ENCODE measurements around the gene SMAP1.
"Not testable (repeated sequence)": the region's sequence is repeated elsewhere in the genome, so short reads cannot be mapped to it uniquely, and the experiment has no call there.

SMAP1 gene

GRCh38 chr6:70706491-70707123, 38.9 kb downstream of the SMAP1 start:
- H3K4me1 Mint-ChIP-seq, result peaks cover 49% of the 10 kb centered on the region
- H3K27ac Mint-ChIP-seq, result no peak overlapping the region
- H3K4me3 Mint-ChIP-seq, result no peak overlapping the region
- H3K36me3 Mint-ChIP-seq, result no peaks in the 10 kb centered on the region
- no peak for DNase-seq (ENCODE audit: low spot score in 2 of 2)
- H3K9me3 Mint-ChIP-seq, result no peaks in the 10 kb centered on the region
- no peak for ATAC-seq

DNA sequence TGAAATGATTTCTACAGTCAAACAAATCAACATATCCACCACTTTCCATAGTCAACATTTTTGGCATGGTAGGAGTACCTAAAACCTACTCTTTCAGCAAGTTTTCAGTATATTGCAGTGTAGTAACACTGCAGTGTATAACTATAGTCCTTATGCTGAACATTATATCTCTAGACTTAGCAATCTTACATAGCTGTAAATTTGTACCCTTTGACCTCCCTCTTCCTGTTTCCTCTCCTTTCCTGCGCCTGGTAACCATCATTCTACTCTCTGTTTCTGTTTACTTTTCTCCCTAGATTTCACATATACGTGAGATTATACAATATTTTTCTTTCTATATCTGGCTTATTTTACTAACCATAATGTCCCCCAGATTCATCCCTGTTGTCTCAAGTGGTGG, 40.2 kb downstream of the SMAP1 start:
- H3K4me3 Mint-ChIP-seq, result no peak overlapping the region
- ATAC-seq (no peak), DNase-seq (ENCODE audit: low spot score in 2 of 2) (no peak)
- no peaks in the 10 kb centered on the region for H3K36me3 Mint-ChIP-seq
- H3K4me1 Mint-ChIP-seq, result peaks cover 46% of the 10 kb centered on the region
- H3K9me3 Mint-ChIP-seq, result no peaks in the 10 kb centered on the region
- peak overlapping the region; percentile 15 for H3K27ac Mint-ChIP-seq

GRCh38 chr6:70708448-70708847, 40.8 kb downstream of the SMAP1 start:
- Mint-ChIP-seq H3K4me1 (peaks cover 51% of the 10 kb centered on the region), H3K36me3 (no peaks in the 10 kb centered on the region), H3K4me3 (no peak overlapping the region), H3K9me3 (no peaks in the 10 kb centered on the region), H3K27ac (peak overlapping the region; percentile 15)
- ATAC-seq (peak; percentile 87), DNase-seq (ENCODE audit: low spot score in 2 of 2) (no peak)

- H3K36me3 Mint-ChIP-seq, result no peaks in the 10 kb centered on the region
- no peak overlapping the region for H3K4me3 Mint-ChIP-seq
- H3K9me3 Mint-ChIP-seq, result peaks cover 6% of the 10 kb centered on the region
- peak; percentile 60 for ATAC-seq
- no peak for DNase-seq (ENCODE audit: low spot score in 2 of 2)
- peaks cover 53% of the 10 kb centered on the region for H3K4me1 Mint-ChIP-seq
- H3K27ac Mint-ChIP-seq, result no peak overlapping the region
Observed at GRCh38 chr6:70709826-70710225, 42.1 kb downstream of the SMAP1 start.

- Mint-ChIP-seq H3K4me3 (no peak overlapping the region), H3K9me3 (peaks cover 6% of the 10 kb centered on the region), H3K36me3 (no peaks in the 10 kb centered on the region), H3K27ac (no peak overlapping the region), H3K4me1 (peaks cover 55% of the 10 kb centered on the region)
- DNase-seq (ENCODE audit: low spot score in 2 of 2) (no peak), ATAC-seq (no peak)
Observed at GRCh38 chr6:70714716-70715257, 47.1 kb downstream of the SMAP1 start.

DNA sequence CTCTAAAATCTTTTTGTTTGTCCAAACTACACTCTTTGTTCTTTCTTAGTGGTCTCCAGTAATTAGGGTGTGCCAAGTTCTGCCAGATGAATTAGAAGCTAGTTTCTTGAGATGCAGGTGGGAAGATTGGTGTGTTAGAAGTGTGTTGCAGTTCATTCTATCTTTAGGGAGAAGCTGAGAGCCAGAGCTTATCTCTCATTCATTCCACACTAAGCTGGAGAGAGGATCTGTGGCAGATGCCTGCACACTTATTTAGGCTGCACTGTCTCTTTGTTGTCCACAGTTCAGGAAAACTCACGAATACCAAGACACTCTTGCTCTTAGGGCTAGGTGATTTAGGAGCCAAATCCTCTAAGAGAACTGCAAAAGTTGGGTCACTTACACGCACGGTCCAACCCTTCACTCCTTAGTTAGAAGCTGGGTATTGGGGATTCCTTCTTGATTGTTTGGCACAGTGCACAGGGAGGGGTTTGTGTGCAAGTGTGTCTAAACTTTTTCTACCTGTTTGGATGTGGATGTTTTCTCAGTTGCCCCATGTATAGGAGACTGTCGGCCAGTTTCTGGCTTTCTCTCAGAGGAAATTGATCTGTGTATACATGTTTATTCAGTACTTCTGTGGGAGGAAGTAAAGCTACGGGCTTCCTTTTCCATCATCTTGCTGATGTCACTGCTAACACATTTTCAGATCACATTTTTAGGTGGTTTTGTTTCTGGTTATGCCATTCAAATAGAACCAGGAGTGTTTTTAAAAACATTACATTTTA, 49.5 kb downstream of the SMAP1 start:
- DNase-seq (ENCODE audit: low spot score in 2 of 2) (no peak), ATAC-seq (peak; percentile 95)
- peak overlapping the region; percentile 84 for H3K27ac Mint-ChIP-seq
- no peaks in the 10 kb centered on the region for H3K36me3 Mint-ChIP-seq
- H3K4me1 Mint-ChIP-seq, result peaks cover 72% of the 10 kb centered on the region
- peak overlapping the region; percentile 26 for H3K4me3 Mint-ChIP-seq
- peaks cover 6% of the 10 kb centered on the region for H3K9me3 Mint-ChIP-seq

GRCh38 chr6:70724524-70724923, 56.8 kb downstream of the SMAP1 start:
- peak; percentile 48 for ATAC-seq
- no peaks in the 10 kb centered on the region for H3K36me3 Mint-ChIP-seq
- peaks cover 59% of the 10 kb centered on the region for H3K4me1 Mint-ChIP-seq
- no peak overlapping the region for H3K27ac Mint-ChIP-seq
- H3K9me3 Mint-ChIP-seq, result no peaks in the 10 kb centered on the region
- H3K4me3 Mint-ChIP-seq, result no peak overlapping the region
- no peak for DNase-seq (ENCODE audit: low spot score in 2 of 2)

DNA sequence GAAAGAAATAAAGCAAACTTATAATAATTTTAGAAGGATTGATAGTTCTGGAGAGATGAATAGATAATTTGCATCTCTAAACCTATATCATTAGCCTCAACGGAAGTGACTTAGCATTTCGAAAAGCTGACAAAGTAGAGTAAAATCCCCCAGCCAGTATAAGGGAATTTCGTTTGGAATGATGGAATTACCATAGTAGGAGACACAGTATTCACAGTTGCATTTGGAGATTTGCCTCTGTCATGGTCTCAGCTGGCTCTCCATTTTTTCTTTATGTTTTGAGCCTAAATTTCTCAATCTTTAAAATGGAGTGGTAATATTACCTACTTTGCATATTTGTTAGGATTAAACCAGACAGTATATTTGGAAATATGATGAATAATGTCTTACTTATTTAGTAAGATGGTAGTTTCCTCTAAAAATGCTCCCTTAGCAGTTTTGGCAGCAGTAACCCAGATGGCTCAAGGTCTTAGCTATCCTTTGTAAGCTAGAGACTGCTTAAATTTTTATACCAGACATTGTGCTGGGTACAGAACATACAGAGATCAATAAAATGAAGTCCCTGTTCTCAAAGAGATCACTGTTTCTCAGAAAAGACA, 58.2 kb downstream of the SMAP1 start:
- no peak overlapping the region for H3K27ac Mint-ChIP-seq
- no peak for DNase-seq (ENCODE audit: low spot score in 2 of 2)

DNA sequence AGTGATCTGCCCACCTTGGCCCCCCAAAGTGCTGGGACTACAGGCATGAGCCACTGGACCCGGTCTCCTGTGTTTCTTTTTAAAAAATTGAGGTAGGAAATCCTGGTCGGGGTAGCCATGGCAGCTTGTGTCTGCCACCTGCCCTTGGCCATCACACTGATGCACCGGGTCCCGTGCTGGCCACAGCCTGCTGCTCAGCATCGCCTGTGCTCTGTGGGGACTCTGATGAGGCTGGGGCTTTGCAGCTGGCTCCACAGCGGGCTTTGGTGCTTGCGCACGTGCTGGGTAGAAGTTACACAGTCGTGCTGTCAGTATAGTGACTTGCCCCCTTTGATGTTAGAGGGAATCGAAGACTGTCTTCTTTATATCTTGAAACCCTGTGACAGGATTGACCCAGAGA, 66.7 kb downstream of the SMAP1 start:
- H3K36me3 Mint-ChIP-seq, result peaks cover 31% of the 10 kb centered on the region
- H3K4me3 Mint-ChIP-seq, result no peak overlapping the region
- H3K9me3 Mint-ChIP-seq, result no peaks in the 10 kb centered on the region
- DNase-seq (ENCODE audit: low spot score in 2 of 2), result no peak
- H3K27ac Mint-ChIP-seq, result no peak overlapping the region
- ATAC-seq, result no peak
- peaks cover 13% of the 10 kb centered on the region for H3K4me1 Mint-ChIP-seq

More for the DNA sequence above, 58.2 kb downstream of the SMAP1 start:
- Mint-ChIP-seq H3K9me3 (no peaks in the 10 kb centered on the region), H3K4me1 (peaks cover 49% of the 10 kb centered on the region), H3K4me3 (no peak overlapping the region), H3K36me3 (no peaks in the 10 kb centered on the region)
- ATAC-seq, result no peak

- Mint-ChIP-seq H3K9me3 (peaks cover 2% of the 10 kb centered on the region), H3K36me3 (peaks cover 31% of the 10 kb centered on the region), H3K4me1 (peaks cover 7% of the 10 kb centered on the region), H3K27ac (no peak overlapping the region), H3K4me3 (no peak overlapping the region)
- ATAC-seq, result no peak
- DNase-seq (ENCODE audit: low spot score in 2 of 2), result no peak
Observed at GRCh38 chr6:70734979-70735378, 67.3 kb downstream of the SMAP1 start.

GRCh38 chr6:70735513-70735912, 67.8 kb downstream of the SMAP1 start:
- Mint-ChIP-seq H3K9me3 (peaks cover 2% of the 10 kb centered on the region), H3K4me3 (no peak overlapping the region), H3K27ac (no peak overlapping the region), H3K4me1 (peaks cover 12% of the 10 kb centered on the region), H3K36me3 (peaks cover 37% of the 10 kb centered on the region)
- ATAC-seq (no peak), DNase-seq (ENCODE audit: low spot score in 2 of 2) (no peak)

DNA sequence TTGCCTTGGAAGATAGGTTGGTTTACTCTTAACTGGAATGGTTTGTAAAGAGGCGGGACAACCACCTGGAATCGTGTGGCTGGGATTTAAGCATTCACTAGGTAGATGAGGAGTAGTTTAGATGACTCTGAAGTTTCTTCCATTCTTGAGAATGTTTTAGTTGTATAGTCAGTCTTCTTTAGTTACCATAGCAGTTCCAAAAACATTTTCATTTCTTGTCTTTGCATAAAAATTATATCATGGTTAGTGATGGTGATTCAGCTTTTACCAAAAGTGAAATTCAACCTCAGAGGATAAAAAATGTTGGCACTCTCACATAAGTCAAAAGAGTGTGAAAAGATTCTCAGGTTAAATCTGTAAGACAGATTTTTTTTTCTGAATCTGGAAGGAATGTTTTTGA, 70.3 kb downstream of the SMAP1 start:
- Mint-ChIP-seq H3K9me3 (peaks cover 7% of the 10 kb centered on the region), H3K27ac (no peak overlapping the region), H3K4me3 (no peak overlapping the region), H3K36me3 (peaks cover 45% of the 10 kb centered on the region), H3K4me1 (peaks cover 28% of the 10 kb centered on the region)
- DNase-seq (ENCODE audit: low spot score in 2 of 2), result no peak
- ATAC-seq, result peak; percentile 67

GRCh38 chr6:70739534-70739933, 71.9 kb downstream of the SMAP1 start:
- no peak for DNase-seq (ENCODE audit: low spot score in 2 of 2)
- no peak for ATAC-seq
- H3K4me1 Mint-ChIP-seq, result peaks cover 31% of the 10 kb centered on the region
- peaks cover 9% of the 10 kb centered on the region for H3K9me3 Mint-ChIP-seq
- H3K4me3 Mint-ChIP-seq, result no peak overlapping the region
- no peak overlapping the region for H3K27ac Mint-ChIP-seq
- H3K36me3 Mint-ChIP-seq, result peaks cover 33% of the 10 kb centered on the region

GRCh38 chr6:70740746-70741145, 73.1 kb downstream of the SMAP1 start:
- H3K9me3 Mint-ChIP-seq; H3K27ac Mint-ChIP-seq; H3K4me3 Mint-ChIP-seq; DNase-seq (ENCODE audit: low spot score in 2 of 2): not testable (repeated sequence)
- Mint-ChIP-seq H3K36me3 (peaks cover 22% of the 10 kb centered on the region), H3K4me1 (peaks cover 33% of the 10 kb centered on the region)
- peak; percentile 65 for ATAC-seq

DNA sequence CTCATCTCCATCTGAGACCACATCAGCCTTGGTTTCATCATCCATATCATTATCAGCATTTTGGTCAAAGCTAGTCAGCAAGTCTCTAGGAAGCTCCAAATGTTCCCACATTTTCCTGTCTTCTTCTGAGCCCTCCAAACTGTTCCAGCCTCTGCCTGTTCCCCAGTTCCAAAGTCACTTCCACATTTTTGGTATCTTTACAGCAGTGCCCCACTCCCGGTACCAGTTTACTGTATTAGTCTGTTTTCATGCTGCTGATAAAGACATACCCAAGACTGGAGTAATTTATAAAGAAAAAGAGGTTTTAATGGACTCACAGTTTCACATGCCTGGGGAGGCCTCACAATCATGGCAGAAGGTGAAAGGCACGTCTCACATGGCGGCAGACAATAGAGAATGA, 74.8 kb downstream of the SMAP1 start:
- H3K9me3 Mint-ChIP-seq; ATAC-seq; DNase-seq (ENCODE audit: low spot score in 2 of 2); H3K4me3 Mint-ChIP-seq; H3K27ac Mint-ChIP-seq: not testable (repeated sequence)
- H3K36me3 Mint-ChIP-seq, result peaks cover 22% of the 10 kb centered on the region
- H3K4me1 Mint-ChIP-seq, result peaks cover 42% of the 10 kb centered on the region
